G401 (cell line): ENCODE results near the gene COL5A1. TPM values are rescaled to one million over a fixed set of nuclear protein-coding genes. Genes with fewer than 3 reads are reported as not detected.

Source experiments
- DNase-seq: peaks from one replicate; pipeline ENCODE4 v3.0.0-alpha.2; 2015; ENCODE audit warnings: low spot score
- in situ Hi-C: cut with HindIII; loops from 2 replicates; pipeline ENCODE4 v1.10.0; 2016; ENCODE audit warnings: low sequenced_read_pairs, mixed read lengths
- total RNA-seq: library from RNA; depleted of rRNA; stranded (reverse); fragments of >200 nt; shearing (Covaris generic); gene quantifications from 2 replicates; pipeline ENCODE4 v1.2.3, GENCODE V29; 2014

Gene COL5A1
- total RNA-seq, 1 experiment from 2014 or later = 0.58 TPM

- in situ Hi-C loops = no loop called here
Measured at GRCh38 chr9:134811673-134812342, 170.2 kb downstream of the COL5A1 start.

GRCh38 chr9:134812343-134812673, 170.7 kb downstream of the COL5A1 start:
- in situ Hi-C loops = no loop called here
- DNase-seq = no peak

More at GRCh38 chr9:134811673-134812342, 170.2 kb downstream of the COL5A1 start:
- no peak for DNase-seq

GRCh38 chr9:134813841-134814240, 172.2 kb downstream of the COL5A1 start:
- in situ Hi-C loops = no loop called here
- DNase-seq = no peak

GRCh38 chr9:134814598-134815215, 173.1 kb downstream of the COL5A1 start:
- DNase-seq = no peak
- in situ Hi-C loops = no loop called here

GRCh38 chr9:134815435-134816214, 174.0 kb downstream of the COL5A1 start:
- no peak for DNase-seq
- in situ Hi-C loops = no loop called here

DNA sequence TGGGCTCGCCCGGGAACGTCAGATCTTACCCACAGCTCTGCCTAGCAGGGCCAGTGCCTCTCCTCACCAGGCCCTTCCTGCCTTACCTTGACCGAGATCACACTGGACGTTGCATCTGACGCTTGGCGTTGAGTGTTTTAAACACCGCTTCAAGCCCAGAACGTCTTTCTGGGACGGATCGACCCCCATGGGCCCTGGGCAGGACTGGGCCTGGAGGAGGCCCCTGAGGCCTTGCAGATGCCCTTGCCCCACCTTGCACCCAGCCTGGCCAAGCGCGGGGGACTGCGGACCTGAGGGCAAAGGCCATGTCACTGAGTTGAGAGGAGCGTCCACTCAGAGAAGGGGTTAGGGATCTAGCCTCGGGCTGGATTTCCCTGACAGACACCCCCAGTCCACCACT, 174.7 kb downstream of the COL5A1 start:
- no peak for DNase-seq
- in situ Hi-C loops = no loop called here

DNA sequence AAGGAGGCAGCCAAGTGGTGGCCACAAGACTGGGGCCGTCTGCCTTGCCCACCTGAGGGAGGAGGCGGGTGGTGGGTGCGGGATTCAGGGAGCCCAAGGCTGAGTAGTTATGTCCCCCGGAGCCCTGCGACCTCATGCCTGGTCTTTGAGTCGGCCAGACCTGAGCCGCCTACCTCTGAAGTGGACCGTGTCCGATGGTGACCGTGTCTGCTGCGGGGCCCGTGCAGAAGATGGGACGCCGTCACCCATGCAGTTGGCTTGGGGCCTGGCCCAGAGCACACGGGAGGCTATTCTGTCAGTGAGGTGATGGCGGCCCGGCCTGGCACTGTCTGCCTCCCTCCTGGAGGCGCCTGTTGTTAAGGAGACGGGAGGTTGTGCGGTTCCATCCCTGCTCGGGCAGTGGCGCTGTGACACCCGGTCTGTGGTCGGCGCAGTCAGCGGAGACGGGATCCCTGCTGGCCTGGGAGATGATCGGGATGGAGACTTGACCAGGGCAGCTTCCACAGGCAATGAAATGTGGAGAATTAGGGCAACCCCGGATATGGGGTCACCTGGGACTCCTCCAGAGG, 176.5 kb downstream of the COL5A1 start:
- no peak for DNase-seq
- in situ Hi-C loops = no loop called here

- in situ Hi-C loops = no loop called here
- no peak for DNase-seq
Measured at GRCh38 chr9:134818591-134818990, 177.0 kb downstream of the COL5A1 start.

- in situ Hi-C loops = no loop called here
- no peak for DNase-seq
Measured at GRCh38 chr9:134820901-134821300, 179.3 kb downstream of the COL5A1 start.

DNA sequence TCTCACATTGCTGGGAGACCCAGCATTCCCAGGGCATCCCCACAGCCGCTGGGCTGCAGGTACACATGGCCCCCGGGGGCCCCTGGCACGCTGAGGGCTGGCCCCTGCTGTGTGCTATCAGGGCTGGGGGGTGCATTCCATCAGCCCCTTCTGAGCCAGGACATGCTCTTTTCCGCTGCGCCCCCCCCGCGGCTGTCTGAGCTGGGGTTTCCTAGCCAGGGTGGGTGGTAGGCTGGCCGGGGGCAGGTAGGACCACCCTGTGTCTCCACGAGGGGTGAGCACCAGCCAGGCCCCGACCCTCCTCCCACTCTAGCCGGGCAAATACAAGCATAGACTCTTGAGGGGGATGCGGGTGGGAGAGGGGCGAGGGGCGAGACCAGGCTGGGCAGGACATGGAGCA, 180.9 kb downstream of the COL5A1 start:
- DNase-seq = no peak
- in situ Hi-C loops = no loop called here

GRCh38 chr9:134823623-134824022, 182.0 kb downstream of the COL5A1 start:
- in situ Hi-C loops = no loop called here
- no peak for DNase-seq

GRCh38 chr9:134824583-134824982, 183.0 kb downstream of the COL5A1 start:
- DNase-seq = no peak
- in situ Hi-C loops = no loop called here

GRCh38 chr9:134825025-134825424, 183.4 kb downstream of the COL5A1 start:
- DNase-seq = no peak
- in situ Hi-C loops = no loop called here

- no peak for DNase-seq
- in situ Hi-C loops = no loop called here
Measured at GRCh38 chr9:134826336-134827285, 185.0 kb downstream of the COL5A1 start.

GRCh38 chr9:134827559-134827958, 186.0 kb downstream of the COL5A1 start:
- in situ Hi-C loops = no loop called here

DNA sequence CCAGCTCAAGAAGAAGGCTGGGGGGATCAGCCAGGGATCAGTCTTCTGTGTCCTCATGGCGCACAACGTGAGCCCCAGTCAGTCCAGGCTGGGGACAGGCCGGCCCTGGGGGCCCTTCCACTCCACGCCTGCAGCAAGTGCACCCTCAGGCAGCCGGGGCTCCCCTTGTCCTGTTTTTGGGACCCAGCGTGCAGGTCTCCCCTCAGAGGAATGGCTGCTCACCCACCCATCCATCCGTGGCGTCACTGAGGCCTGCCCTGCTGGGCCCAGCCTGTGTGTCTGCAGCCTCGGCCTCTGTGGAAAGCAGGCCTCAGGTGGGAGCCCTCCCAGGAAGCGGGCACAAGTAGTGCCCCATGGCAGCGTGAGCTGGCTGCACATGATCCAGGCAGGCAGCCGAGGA, 186.4 kb downstream of the COL5A1 start:
- DNase-seq = no peak
- in situ Hi-C loops = no loop called here

More at GRCh38 chr9:134827559-134827958, 186.0 kb downstream of the COL5A1 start:
- no peak for DNase-seq

- no peak for DNase-seq
- in situ Hi-C loops = no loop called here
Measured at GRCh38 chr9:134828892-134829291, 187.3 kb downstream of the COL5A1 start.

GRCh38 chr9:134829356-134829937, 187.8 kb downstream of the COL5A1 start:
- in situ Hi-C loops = no loop called here
- no peak for DNase-seq

- peak; percentile 53 for DNase-seq
- in situ Hi-C loops = no loop called here
Measured at GRCh38 chr9:134830126-134830525, 188.5 kb downstream of the COL5A1 start.
